Right lobe of liver (tissue), 6 donors: ENCODE measurements around the gene TBCK. TPM values are rescaled to one million over a fixed set of nuclear protein-coding genes. Genes with fewer than 3 reads are reported as not detected.

Experiments used
- ATAC-seq, 4 donors: fragments of 200-7000 bp; cut with Tn5 transposase; one replicate each; pipeline ENCODE4 v1.9.1; 2020; ENCODE audit warnings: mild to moderate bottlenecking in 4 of 4, moderate library complexity in 4 of 4
- DNase-seq, 3 donors: peaks; one replicate each; pipeline ENCODE4 v3.0.0-alpha.2; 2020
- H3K27ac ChIP-seq, 3 donors: fragments of 200-600 bp; one replicate each; pipeline ENCODE4 v1.8.0; 2022
- H3K27me3 ChIP-seq, 2 donors: fragments of 200-600 bp; one replicate each; pipeline ENCODE4 v1.8.0; 2022
- H3K36me3 ChIP-seq, 4 donors: fragments of 200-600 bp; sonication (generic) in 1 of 4; one replicate each; pipeline versions ENCODE4 v1.5.1 to v1.8.0; 2017 to 2022; ENCODE audit warnings: control low read depth in 1 of 4
- H3K4me1 ChIP-seq, 4 donors: fragments of 200-600 bp; sonication (generic) in 1 of 4; one replicate each; pipeline versions ENCODE4 v1.5.1 to v1.8.0; 2017 to 2022; ENCODE audit warnings: control low read depth in 1 of 4
- H3K4me3 ChIP-seq, 3 donors: fragments of 200-600 bp; one replicate each; pipeline ENCODE4 v1.8.0; 2022
- H3K9me3 ChIP-seq, 4 donors: fragments of 200-600 bp; sonication (generic) in 1 of 4; one replicate each; pipeline versions ENCODE4 v1.5.1 to v1.8.0; 2017 to 2022; ENCODE audit warnings: control low read depth in 1 of 4
- CTCF ChIP-seq, 4 donors: fragments of 200-600 bp in 3 of 4; fragments of 450-650 bp in 1 of 4; IDR thresholded peaks; one replicate each; pipeline versions ENCODE4 v1.5.1 to v1.8.0; 2016 to 2022; ENCODE audit warnings: antibody characterized with exemption in 4 of 4, mild to moderate bottlenecking in 2 of 4
- POLR2A ChIP-seq: fragments of 450-650 bp; IDR thresholded peaks from one replicate; pipeline ENCODE4 v1.6.1; 2017; ENCODE audit warnings: antibody characterized with exemption, mild to moderate bottlenecking
- WGBS: methylation state at CpG from one replicate; pipeline ENCODE4 v1.1.6; 2018; ENCODE audit warnings: low coverage, low lambda C conversion rate; ENCODE audit not compliant: insufficient coverage; ENCODE audit errors: missing lambda C conversion rate; 5-methylcytosine and 5-hydroxymethylcytosine counted together
- intact Hi-C, 2 donors: fragments of 100-400 bp; cut with DNase I; formaldehyde crosslinking; loops; one replicate each; pipeline versions ENCODE4 v1.11.2 to v1.14.1; 2022
- total RNA-seq, 6 experiments: library from RNA; depleted of rRNA in 2 of 6; stranded (reverse); fragments of >200 nt in 2 of 6; fragmentation: NEBNext Ultra II Directional in 3 of 6; extraction: Animal tissue kit (Norgen Biotek cat#: 25700) in 3 of 6; gene quantifications; one replicate each; pipeline versions ENCODE4 v1.1.0 to v1.2.4, GENCODE V29; 2016 to 2023
- donor health status: DM: no; HTN: yes; CAD: no.
- donor health status: DM: no; HTN: no; CAD: no.
- donor health status: DM: no; HTN: no; CAD: no.
- donor health status: DM: no; HTN: yes; CAD: no.
- donor health status: DM: no; HTN: yes; CAD: no.

Gene TBCK
- total RNA-seq, 6 experiments from 2014 or later: 15.1 to 20.1 (median 16.8) TPM

DNA sequence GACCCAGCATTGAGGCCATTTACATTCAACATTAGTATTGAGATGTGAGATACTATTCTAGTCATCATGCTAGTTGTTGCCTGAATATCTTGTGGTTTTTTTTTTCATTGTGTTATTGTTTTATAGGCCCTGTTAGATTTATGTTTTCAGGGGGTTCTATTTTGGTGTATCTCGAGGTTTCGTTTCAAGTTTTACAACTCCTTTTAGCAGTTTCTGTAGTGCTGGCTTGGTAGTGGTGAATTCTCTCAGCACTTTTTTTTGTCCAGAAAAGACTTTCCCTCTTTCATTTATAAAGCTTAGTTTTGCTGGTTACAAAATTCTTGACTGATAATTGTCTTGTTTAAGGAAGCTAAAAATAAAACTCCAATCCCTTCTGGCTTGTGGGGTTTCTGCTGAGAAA, 305.2 kb downstream of the TBCK start:
- Histone ChIP-seq H3K36me3 (no peaks in the 10 kb centered on the region), H3K4me3 (no peak overlapping the region), H3K27me3 (no peaks in the 10 kb centered on the region), H3K9me3 (no peaks in the 10 kb centered on the region), H3K27ac (no peak overlapping the region), H3K4me1 (no peaks in the 10 kb centered on the region)
- no peak for ATAC-seq
- intact Hi-C loops: no loop called here
- DNase-seq: no peak
- WGBS: 58% methylated on average over 2 of the region's 2 CpGs
- no peak for TF ChIP-seq CTCF (IDR thresholded peaks at IDR 0.05)
- TF ChIP-seq POLR2A: no peak

GRCh38 chr4:106002994-106003393, 313.0 kb downstream of the TBCK start:
- 30% methylated on average over 2 of the region's 2 CpGs for WGBS
- DNase-seq (no peak), ATAC-seq (no peak)
- intact Hi-C loops: no loop called here
- no peak overlapping the region for H3K4me3 ChIP-seq
- no peaks in the 10 kb centered on the region for H3K27me3 ChIP-seq
- no peaks in the 10 kb centered on the region for H3K4me1 ChIP-seq
- TF ChIP-seq POLR2A: no peak
- no peak for TF ChIP-seq CTCF (IDR thresholded peaks at IDR 0.05)
- H3K9me3 ChIP-seq: no peaks in the 10 kb centered on the region
- no peak overlapping the region for H3K27ac ChIP-seq
- H3K36me3 ChIP-seq: no peaks in the 10 kb centered on the region

DNA sequence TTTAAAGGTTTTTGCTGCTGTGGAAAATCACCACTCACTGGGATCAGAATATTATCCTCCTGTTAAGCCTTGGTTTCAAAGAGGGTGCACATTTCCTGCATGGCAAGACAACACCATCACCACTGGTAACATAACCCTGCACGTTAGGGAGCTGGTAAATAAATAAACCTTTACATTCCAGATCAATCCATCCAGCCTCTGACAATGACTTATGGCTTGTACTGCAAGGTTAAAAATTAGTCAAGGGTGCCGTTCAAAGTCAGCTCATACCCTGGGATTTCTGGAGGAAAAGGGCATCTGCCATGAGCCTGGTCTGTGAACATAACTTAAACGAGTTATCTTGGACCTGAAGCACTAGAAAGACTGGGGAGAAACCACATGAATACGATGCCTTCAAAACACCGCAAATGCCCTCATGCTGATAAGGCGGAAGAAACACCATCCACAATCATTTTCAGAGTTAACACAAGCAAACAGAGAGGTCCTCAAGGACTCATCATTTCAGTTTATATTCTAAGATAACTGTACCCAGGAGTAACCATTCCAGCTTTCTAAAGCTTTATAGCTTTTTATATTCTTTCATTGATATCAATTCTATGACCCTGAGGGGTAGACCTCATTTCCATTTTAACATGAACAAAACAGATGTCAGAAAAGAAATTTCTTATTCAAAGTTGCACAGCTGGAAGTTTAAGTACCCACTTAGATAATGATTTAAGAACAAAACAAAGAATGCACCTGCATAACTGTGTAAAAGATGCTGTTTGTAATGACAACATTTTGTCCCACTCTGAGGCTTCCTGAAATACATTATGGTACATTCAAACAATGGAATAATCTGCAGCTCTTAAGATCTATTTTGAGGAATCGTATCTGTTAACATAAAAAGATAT, 317.6 kb downstream of the TBCK start:
- Histone ChIP-seq H3K27me3 (no peaks in the 10 kb centered on the region), H3K4me3 (no peak overlapping the region), H3K4me1 (no peaks in the 10 kb centered on the region), H3K27ac (no peak overlapping the region), H3K9me3 (no peaks in the 10 kb centered on the region), H3K36me3 (no peaks in the 10 kb centered on the region)
- intact Hi-C loops: no loop called here
- DNase-seq: no peak
- 45% methylated on average over 7 of the region's 7 CpGs for WGBS
- TF ChIP-seq CTCF (IDR thresholded peaks at IDR 0.05) (no peak), POLR2A (no peak)
- no peak for ATAC-seq

GRCh38 chr4:105996845-105997244, 319.2 kb downstream of the TBCK start:
- Histone ChIP-seq H3K27me3 (no peaks in the 10 kb centered on the region), H3K36me3 (no peaks in the 10 kb centered on the region), H3K9me3 (no peaks in the 10 kb centered on the region), H3K4me1 (no peaks in the 10 kb centered on the region), H3K27ac (no peak overlapping the region), H3K4me3 (no peak overlapping the region)
- ATAC-seq (no peak), DNase-seq (no peak)
- 37% methylated on average over 4 of the region's 7 CpGs for WGBS
- intact Hi-C loops: no loop called here
- TF ChIP-seq CTCF (IDR thresholded peaks at IDR 0.05) (no peak), POLR2A (no peak)
